HG02840 (cell line): ENCODE data around the gene IDI2.
"Not testable (repeated sequence)": the region's sequence is repeated elsewhere in the genome, so short reads cannot be mapped to it uniquely, and the experiment has no call there.

Source experiments
- ATAC-seq: cut with Tn5 transposase; IDR thresholded peaks from one replicate; pipeline ENCODE4 v1.9.1; 2021; ENCODE audit warnings: mild to moderate bottlenecking, moderate library complexity, moderate number of reproducible peaks; ENCODE audit not compliant: unreplicated experiment, low FRiP score

Gene IDI2

DNA sequence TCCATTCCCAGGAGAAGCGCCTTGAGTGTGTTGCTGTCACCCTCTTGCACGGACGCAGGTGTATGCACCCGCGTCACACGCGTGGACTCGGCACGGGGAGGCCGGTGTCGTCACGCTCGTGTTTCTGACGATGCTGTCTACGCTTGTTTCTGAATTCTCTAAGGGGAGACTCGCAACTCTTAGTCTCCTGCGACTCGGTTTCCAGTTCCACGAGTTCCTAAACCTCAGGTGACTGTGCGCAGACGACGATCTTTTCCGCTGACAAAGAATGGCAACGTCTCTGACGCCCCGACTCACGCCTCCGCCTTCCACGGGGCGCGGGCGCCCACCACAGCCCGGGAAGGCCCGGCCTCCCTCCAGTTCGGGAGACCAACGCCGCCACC lies 22.7 kb upstream of the IDI2 start:
- peak; percentile 15 for ATAC-seq

DNA sequence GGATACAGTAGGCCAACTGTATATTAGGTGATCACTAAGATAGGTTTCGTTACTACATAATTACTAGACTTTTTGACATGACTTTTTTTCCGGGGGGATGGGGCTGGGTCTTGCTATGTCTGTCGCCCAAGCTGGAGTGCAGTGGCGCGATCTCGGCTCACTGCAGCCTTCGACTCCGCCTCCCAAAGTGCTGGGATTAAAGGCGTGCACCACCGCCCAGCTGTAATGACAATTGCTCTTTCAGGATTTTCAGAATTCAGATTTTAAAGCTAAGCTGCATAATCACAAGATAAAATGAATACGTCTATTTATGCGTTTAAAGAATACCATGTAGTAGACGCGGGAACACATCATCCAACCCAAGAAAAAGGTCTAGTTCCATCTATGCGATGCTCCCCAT lies 22.3 kb upstream of the IDI2 start:
- no peak for ATAC-seq

DNA sequence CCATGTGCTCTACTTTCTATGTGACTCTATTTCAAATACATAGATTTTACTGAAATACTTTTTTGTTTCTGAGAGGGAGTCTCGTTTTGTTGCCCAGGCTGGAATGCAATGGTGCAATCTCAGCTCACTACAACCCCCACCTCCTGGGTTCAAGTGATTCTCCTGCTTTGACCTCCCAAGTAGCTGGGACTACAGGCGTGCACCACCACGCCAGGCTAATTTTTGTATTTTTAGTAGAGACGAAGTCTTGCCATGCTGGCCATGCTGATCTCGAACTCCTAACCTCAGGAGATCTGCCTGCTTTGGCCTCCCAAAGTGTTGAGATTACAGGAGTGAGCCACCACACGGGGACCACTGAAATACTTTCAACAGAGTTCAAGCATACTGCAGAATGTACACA lies 19.8 kb upstream of the IDI2 start:
- ATAC-seq, result no peak

DNA sequence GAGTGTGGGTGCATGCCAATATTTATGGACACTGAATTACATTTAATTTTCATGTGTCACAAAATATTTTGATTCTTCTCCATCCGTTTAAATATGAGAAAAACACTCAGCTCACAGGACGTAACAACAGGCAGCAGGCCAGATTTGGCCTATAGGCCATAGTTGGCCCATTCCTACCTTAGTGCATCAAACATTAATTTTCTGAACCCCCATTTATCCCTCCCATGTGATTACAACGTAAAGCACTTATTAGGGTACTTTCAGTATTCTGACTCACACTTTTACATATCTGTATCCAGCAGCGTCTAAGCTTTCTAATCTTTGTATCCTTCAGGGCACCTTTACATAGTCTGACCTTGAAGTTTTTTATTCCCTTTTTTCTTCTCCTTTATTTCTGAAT lies 19.3 kb upstream of the IDI2 start:
- ATAC-seq, result no peak

DNA sequence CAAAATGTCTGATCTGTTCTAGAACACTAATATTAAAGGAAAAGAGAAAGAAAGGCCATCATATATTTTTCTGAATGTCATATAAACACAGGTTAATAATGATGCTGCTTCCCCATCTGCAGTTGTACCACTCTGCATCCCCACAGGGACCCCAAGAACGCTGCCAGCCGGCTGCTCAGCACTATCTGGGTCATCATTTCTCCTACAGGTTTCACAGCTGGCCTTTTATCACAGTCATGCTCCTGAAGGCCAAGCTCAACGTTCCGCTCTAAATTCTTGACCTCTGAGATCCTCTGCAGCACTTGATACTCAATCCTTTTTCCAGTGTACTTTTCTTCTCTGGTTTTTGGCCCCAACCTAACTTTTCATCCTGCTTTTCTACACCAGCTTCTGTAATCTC lies 18.5 kb upstream of the IDI2 start:
- no peak for ATAC-seq

DNA sequence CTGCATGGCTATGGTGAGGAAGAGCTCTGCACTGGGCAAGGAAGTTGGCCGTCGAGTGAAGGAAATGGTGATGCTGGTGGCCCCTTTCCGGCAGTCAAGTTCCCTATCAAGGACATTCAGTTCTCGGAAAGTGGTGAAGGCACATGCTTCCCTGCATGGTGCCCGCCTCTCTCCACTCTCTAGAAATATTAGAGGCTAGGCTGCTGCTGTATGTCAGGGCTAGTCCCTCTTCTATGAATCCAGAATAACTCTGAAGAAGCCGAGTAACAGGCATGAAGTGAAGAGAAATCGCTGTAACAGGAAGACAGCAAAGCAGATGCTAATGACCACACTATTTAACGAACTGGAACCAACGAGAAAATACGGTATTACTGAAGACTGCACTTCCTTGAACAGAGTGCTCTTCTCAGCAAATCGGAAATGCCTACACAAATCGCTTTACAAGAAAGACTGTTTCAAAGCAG lies 17.9 kb upstream of the IDI2 start:
- ATAC-seq, result peak; percentile 55

- ATAC-seq, result no peak
These were observed 15.9 kb upstream of the IDI2 start for GRCh38 chr10:1041514-1041913.

DNA sequence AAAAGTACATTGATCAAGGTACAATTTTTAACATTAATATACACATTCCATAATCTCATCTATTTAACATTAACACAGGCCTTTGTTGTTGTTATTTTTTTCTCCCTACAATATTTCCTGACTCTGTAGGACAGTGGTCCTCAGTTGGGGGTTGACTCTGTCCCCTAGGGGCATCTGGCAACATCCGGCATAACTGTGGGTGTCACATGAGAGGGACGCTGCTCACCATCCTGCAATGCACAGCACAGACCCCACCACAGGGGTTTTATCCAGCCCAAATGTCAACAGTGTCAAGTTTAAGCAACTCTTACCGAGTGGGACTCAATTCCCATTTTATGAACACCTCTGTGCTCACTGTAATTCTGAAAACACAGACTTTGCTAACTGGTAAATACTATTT lies 14.5 kb upstream of the IDI2 start:
- no peak for ATAC-seq

GRCh38 chr10:1038769-1039168 lies 13.1 kb upstream of the IDI2 start:
- ATAC-seq, result not testable (repeated sequence)

GRCh38 chr10:1037098-1037497 lies 11.4 kb upstream of the IDI2 start:
- no peak for ATAC-seq

DNA sequence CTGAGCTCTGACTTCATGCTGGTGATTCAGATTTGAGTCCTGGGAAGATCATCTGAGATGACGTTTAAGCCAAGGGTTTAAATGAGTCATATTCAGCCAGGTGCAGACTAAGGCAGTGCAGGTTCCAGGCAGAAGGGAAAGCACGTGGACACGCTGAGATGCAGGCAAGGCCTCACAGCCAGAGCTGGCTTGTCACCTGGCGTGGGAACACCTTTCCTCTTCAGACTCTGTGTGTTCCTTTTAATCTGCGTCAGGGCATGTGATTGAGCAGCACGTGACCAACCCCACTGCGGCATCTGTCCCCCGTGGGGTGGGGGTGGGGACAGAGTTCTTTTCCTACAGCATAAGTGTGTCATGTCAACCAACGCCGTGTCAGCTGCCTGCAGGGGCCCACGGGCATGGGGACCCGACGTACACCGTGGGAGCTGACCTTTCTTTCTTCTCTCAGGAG lies 10.7 kb upstream of the IDI2 start:
- no peak for ATAC-seq

- ATAC-seq, result no peak
These were observed 9.5 kb upstream of the IDI2 start for GRCh38 chr10:1035201-1035600.

- ATAC-seq, result no peak
These were observed 9.1 kb upstream of the IDI2 start for GRCh38 chr10:1034758-1035157.

DNA sequence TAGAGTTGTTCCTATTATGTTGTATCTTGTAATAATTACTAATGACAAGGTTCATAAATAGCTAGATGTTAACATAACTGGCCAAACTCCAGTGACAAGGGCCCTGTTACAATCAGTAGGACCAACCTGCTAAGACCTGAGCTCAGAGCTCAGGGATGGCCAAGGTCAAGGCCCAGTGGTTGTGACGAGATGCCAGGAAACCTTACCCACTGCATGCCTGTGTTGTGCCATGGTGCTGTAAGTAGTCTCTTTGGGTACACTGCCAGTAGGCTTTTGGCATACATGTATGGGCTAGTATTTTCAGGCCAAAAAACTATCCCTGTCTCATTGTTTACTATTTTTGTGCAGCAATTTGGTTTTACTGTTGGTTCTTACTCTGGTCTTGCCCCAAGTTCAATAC lies 7.9 kb upstream of the IDI2 start:
- ATAC-seq, result no peak

DNA sequence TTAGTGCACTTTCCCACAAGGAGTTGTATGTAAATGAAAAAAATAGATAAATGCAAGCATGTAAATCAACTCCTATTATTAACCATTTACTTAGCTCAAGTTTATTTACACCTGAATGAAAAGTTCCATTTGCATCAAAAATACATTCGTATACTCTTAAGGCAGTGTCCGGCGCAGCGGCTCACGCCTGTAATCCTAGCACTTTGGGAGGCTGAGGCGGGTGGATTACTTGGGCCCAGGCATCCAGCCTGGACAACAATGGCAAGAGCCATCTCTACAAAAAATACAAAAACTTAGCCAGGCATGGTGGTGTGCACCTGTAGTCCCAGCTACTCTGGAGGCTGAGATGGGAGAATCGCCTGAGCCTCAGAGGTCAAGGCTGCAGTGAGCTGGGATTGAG lies 4.2 kb upstream of the IDI2 start:
- no peak for ATAC-seq

DNA sequence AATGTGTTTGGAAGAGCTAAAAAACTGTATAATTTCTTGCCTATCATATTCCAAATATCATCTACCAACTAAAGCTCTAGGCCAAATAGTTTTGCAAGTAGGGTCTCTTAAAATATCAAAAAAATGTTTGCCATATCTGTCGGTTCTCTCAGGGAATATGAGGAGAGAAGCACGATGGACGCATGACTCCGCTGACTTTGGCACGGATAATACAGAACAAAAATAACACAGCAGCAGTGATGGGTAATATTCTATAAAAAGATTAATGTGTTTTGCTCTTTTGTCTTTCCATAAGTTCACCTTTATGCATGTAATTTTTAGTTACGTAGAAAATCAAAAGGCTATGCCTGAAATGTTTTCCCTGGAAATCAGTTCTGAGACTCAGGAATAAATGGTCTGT lies 919 bp upstream of the IDI2 start:
- no peak for ATAC-seq

GRCh38 chr10:1024103-1024502 lies 1.6 kb downstream of the IDI2 start:
- ATAC-seq, result no peak

DNA sequence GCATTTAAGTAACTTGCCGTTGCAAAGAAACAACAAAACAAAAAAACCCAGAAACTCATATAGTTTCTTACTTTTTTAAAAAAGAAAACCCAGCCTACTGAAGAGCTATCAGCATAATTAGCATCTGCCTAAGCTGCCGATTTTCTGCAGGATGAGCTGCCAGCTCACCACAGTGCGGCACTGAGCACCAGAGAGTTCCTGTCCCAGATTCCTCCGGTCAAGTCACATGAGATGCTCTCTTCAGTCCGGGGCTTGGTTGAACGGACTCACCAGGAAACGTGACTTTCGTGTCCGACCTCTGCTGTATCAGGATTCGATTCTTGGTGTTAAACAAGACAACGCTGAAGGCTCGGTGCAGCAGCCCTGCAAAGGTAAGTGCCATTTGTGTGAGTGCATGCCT lies 3.2 kb downstream of the IDI2 start:
- ATAC-seq, result no peak

DNA sequence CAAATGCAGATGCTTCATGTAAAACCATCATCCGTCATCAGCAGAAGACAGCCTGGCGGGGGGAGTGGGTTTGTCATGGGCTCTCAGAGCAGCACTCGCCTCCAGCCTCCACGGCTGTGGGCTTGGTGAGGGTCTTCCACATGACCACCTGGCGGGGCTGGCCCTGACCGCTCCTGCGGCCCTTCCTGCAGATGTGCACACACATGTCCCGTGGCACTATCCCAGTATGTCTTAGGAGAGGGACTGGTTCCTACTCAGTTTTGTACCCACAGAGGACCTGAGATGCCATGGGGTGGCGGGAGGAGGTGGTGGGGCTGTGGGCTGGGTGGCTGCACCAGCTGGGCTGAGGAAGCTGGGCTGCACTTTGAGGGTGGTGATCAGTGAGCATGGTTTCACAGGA lies 4.7 kb downstream of the IDI2 start:
- no peak for ATAC-seq

DNA sequence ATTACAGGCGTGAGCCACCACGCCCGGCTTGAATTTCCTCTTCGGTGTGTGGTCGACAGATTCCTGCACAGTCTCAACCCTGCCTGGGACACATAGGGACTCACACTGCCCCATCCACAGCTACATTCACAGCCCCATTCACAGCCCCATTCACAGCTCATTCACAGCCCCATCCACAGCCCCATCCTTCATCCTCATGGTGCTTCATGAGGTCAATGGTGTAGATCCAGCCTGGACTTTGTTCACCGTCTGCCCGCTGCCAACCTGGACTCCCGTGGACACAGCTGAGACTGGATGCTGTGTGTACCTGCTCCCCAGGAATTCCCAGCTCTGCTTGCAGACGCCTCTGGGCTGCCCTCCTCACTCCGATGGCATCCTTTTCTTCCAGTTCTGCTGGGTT lies 5.2 kb downstream of the IDI2 start:
- no peak for ATAC-seq

DNA sequence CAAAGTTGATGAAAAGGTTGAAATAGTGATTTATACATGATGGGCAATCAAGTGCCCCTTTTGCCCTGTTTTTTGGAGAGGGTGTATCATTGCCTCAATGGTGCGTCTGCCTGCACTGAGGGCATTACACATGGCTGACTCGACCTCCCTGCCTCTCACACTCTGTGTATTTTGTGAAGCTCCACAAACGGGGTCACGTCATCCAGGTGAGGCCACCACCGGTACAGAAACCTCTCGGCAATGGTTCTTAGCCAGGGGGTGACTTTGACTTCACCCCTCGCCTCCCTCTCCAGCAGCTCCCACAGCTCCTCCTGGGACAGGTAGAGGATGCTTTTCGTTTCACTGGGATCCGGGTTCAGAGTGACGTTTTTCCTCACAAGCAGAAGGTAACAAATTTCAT lies 6.3 kb downstream of the IDI2 start:
- no peak for ATAC-seq

- no peak for ATAC-seq
These were observed 10.0 kb downstream of the IDI2 start for GRCh38 chr10:1015688-1016087.

- no peak for ATAC-seq
These were observed 14.0 kb downstream of the IDI2 start for GRCh38 chr10:1011696-1012095.
